SK-N-SH treated with all-trans-retinoic acid at 6 μM for 48 hours (cell line): ENCODE measurements around the gene TIMM23B.
"Not testable (repeated sequence)": the region's sequence is repeated elsewhere in the genome, so short reads cannot be mapped to it uniquely, and the experiment has no call there.

Experiments used
- ISL1 ChIP-seq: fragments of 250-450 bp; sonication (Bioruptor Pico); IDR thresholded peaks from 2 replicates; pipeline ENCODE4 v2.1.2; 2022; ENCODE audit warnings: mild to moderate bottlenecking, moderate library complexity
- OSR1 ChIP-seq: fragments of 250-450 bp; sonication (Bioruptor Pico); IDR thresholded peaks from 2 replicates; pipeline ENCODE4 v1.8.0; 2022; ENCODE audit warnings: moderate library complexity, mild to moderate bottlenecking, inconsistent platforms
- PPARA ChIP-seq: fragments of 250-450 bp; sonication (Bioruptor Pico); IDR thresholded peaks from 2 replicates; pipeline ENCODE4 v1.5.0; 2020; ENCODE audit warnings: mild to moderate bottlenecking, borderline replicate concordance
- RARB ChIP-seq: fragments of 250-450 bp; sonication (Bioruptor Pico); IDR thresholded peaks from 2 replicates; pipeline ENCODE4 v1.8.0; 2021; ENCODE audit warnings: mild to moderate bottlenecking, moderate library complexity
- TOX ChIP-seq: fragments of 250-450 bp; sonication (Bioruptor Pico); IDR thresholded peaks from 2 replicates; pipeline ENCODE4 v1.8.0; 2021; ENCODE audit warnings: mild to moderate bottlenecking, moderate library complexity, borderline replicate concordance
- ZFP3 ChIP-seq: fragments of 250-450 bp; sonication (Bioruptor Pico); IDR thresholded peaks from 2 replicates; pipeline ENCODE4 v1.5.0; 2020; ENCODE audit warnings: mild to moderate bottlenecking, moderate library complexity
- TF ChIP-seq, protein P1 (sequence below): fragments of 250-450 bp; sonication (Bioruptor Pico); IDR thresholded peaks from 2 replicates; pipeline ENCODE4 v1.8.0; 2021; ENCODE audit warnings: low read depth, mild to moderate bottlenecking, moderate library complexity, borderline replicate concordance
- TF ChIP-seq, protein P2 (sequence below): fragments of 250-450 bp; sonication (Bioruptor Pico); IDR thresholded peaks from 2 replicates; pipeline ENCODE4 v1.5.1; 2021; ENCODE audit warnings: mild to moderate bottlenecking, moderate library complexity

DNA sequence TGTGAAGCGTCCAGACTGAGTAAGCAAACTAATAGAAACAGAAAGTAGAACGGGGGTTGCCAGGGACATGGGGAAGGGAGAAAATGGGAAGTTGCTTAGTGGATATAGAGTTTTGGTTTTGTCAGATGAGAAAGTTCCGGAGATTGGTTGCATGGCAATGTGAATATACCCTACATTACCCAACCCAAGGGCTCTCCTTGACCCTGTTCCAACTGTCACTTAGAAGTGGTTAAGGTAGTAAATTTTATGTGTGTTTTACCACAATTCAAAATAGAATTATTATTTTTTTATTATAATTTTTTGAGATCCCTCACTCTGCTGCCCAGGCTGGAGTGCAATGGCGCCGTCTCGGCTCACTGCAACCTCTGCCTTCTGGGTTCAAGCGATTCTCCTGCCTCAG is 72.2 kb downstream of the TIMM23B start:
- TF ChIP-seq RARB, TOX, ZFP3, OSR1, ISL1, PPARA (CRISPR knock-in tag): not testable (repeated sequence)
- TF ChIP-seq, protein P1, sequence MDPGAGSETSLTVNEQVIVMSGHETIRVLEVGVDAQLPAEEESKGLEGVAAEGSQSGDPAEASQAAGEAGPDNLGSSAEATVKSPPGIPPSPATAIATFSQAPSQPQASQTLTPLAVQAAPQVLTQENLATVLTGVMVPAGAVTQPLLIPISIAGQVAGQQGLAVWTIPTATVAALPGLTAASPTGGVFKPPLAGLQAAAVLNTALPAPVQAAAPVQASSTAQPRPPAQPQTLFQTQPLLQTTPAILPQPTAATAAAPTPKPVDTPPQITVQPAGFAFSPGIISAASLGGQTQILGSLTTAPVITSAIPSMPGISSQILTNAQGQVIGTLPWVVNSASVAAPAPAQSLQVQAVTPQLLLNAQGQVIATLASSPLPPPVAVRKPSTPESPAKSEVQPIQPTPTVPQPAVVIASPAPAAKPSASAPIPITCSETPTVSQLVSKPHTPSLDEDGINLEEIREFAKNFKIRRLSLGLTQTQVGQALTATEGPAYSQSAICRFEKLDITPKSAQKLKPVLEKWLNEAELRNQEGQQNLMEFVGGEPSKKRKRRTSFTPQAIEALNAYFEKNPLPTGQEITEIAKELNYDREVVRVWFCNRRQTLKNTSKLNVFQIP (CRISPR knock-in tag) = not testable (repeated sequence)
- TF ChIP-seq, protein P2, sequence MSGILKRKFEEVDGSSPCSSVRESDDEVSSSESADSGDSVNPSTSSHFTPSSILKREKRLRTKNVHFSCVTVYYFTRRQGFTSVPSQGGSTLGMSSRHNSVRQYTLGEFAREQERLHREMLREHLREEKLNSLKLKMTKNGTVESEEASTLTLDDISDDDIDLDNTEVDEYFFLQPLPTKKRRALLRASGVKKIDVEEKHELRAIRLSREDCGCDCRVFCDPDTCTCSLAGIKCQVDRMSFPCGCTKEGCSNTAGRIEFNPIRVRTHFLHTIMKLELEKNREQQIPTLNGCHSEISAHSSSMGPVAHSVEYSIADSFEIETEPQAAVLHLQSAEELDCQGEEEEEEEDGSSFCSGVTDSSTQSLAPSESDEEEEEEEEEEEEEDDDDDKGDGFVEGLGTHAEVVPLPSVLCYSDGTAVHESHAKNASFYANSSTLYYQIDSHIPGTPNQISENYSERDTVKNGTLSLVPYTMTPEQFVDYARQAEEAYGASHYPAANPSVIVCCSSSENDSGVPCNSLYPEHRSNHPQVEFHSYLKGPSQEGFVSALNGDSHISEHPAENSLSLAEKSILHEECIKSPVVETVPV = not testable (repeated sequence)
